ENCODE data around the gene LINGO4.

LINGO4 gene

DNA sequence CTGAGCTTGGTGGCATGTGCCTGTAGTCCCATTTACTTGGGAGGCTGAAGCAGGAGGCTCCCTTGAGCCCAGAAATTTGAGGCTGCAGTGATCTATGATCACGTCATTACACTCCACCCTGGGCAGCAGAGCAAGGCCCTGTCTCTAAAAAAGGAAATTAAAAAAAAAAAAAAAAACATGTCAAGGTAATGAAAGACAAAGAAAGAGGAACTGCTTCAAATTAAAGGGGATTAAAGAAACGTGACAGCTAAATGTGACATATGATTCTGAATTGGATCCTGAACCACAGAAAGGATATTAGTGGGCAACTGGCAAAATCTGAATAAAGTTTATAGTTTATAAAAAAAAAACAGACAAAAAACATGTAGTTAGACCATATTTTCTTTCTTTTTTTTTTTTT lies 38.2 kb upstream of the LINGO4 start:
- Histone ChIP-seq H3K36me3 (replicated peaks) (no peaks in the 10 kb centered on the region), H3K27ac (no peak overlapping the region), H3K4me3 (ENCODE audit: low read depth, low read length) (no peak overlapping the region), H3K27me3 (replicated peaks) (peaks cover 4% of the 10 kb centered on the region)
- TF ChIP-seq, protein P1, sequence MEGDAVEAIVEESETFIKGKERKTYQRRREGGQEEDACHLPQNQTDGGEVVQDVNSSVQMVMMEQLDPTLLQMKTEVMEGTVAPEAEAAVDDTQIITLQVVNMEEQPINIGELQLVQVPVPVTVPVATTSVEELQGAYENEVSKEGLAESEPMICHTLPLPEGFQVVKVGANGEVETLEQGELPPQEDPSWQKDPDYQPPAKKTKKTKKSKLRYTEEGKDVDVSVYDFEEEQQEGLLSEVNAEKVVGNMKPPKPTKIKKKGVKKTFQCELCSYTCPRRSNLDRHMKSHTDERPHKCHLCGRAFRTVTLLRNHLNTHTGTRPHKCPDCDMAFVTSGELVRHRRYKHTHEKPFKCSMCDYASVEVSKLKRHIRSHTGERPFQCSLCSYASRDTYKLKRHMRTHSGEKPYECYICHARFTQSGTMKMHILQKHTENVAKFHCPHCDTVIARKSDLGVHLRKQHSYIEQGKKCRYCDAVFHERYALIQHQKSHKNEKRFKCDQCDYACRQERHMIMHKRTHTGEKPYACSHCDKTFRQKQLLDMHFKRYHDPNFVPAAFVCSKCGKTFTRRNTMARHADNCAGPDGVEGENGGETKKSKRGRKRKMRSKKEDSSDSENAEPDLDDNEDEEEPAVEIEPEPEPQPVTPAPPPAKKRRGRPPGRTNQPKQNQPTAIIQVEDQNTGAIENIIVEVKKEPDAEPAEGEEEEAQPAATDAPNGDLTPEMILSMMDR (IDR thresholded peaks at IDR 0.05; ENCODE audit: low read depth, low read length, missing control alignments), result no peak
- DNase-seq, result no peak
- in situ Hi-C loops (cut with HindIII; ENCODE audit: low pct_ligation_motif_present, low sequenced_read_pairs), result no loop called here

DNA sequence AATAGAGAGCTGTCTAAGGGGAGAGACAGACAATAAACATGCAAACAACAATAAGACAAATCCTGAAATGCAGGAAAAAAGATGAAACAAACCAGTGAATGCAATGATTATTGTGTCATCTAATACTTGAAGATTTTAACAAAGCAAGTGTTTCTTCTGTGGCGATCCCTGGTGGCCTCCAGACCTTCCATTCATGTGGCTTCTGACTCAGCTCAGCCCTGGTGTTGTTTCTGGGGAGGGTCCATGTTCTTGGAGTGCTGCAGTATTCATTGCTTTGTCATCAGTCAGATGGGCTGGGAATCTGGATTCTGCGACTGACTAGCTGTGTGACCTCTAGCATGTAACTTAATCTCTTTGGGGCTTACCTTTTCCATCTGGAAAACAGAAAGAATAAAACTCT lies 35.9 kb upstream of the LINGO4 start:
- in situ Hi-C loops (cut with HindIII; ENCODE audit: low pct_ligation_motif_present, low sequenced_read_pairs), result no loop called here
- TF ChIP-seq, protein P1 (IDR thresholded peaks at IDR 0.05; ENCODE audit: low read depth, low read length, missing control alignments), result no peak
- Histone ChIP-seq H3K36me3 (replicated peaks) (no peaks in the 10 kb centered on the region), H3K27ac (no peak overlapping the region), H3K4me3 (ENCODE audit: low read depth, low read length) (no peak overlapping the region), H3K27me3 (replicated peaks) (peaks cover 11% of the 10 kb centered on the region)
- peak; percentile 86 for DNase-seq

DNA sequence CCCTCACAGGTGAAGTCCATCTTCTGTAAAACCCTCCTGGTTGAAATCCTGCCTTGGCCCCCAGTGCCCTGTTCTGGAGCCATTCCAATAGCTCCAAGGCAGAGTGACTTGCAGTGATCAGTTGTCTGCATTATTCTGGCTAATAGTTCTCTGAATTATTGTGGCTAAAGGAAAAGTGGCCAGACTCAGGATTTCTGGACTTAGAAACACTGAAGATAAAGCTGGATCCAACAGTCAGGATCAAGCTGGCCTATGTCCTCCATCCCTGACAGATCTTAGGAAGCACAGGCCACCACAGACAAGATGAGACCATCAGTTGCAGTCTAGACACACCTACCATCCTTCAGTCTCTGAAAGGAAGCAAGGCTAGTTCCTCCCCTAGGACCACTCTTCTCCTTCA lies 35.2 kb upstream of the LINGO4 start:
- H3K36me3 ChIP-seq (replicated peaks), result no peaks in the 10 kb centered on the region
- peaks cover 11% of the 10 kb centered on the region for H3K27me3 ChIP-seq (replicated peaks)
- no peak for DNase-seq
- TF ChIP-seq, protein P1 (IDR thresholded peaks at IDR 0.05; ENCODE audit: low read depth, low read length, missing control alignments), result no peak
- in situ Hi-C loops (cut with HindIII; ENCODE audit: low pct_ligation_motif_present, low sequenced_read_pairs), result no loop called here
- no peak overlapping the region for H3K4me3 ChIP-seq (ENCODE audit: low read depth, low read length)
- no peak overlapping the region for H3K27ac ChIP-seq

DNA sequence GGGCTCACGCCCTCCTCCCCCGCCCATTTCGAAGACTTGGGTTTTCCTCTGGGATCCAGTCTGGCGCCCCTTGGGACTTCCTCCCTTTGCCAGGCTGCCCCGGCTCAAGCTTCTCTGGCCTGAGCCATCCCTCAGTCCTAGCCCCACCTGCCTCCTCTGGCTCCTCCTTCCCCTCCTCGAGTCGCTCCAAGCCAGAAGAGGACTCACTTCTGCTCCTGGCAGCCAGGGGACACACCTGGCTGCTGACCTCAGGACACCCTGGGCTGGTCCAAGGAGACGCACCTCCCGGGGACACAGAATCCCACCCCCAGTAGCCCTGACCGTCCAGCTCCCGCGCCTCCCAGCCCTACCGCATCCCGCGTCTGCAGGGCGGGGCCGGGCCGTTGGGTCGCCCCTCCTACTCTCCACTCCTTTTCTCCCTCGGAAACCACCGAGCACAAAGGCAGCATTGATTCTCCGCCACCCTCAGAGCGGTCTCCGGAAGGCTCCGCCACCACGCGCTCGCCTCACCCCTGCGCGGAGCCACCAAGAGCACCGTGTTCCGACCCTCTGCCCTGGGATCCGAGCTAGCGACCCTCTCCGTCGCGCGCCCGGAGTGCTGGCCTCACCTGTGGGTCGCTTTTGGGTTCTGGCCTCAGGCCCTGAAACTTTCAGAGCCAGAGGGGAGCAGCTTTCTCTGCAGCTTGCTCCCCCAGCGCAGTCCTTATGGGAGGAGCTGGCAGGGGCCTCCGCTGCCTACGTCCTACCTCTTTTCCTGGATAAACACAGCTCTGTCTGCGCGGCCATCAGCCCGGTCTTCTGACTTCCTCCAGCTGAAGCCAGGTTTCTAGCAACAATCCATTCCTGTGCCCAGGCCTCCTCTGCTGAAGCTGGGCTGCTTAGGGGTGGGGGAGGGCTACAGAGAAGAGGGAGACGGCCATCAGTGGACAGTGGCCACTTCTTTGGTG lies 34.5 kb upstream of the LINGO4 start, which contains the start of gene C2CD4D:
Gene C2CD4D, minus strand, starts transcription at position 364 of the 947 bp plus-strand sequence. CDS start 831 bp downstream, outside the sequence.
- no peaks in the 10 kb centered on the region for H3K36me3 ChIP-seq (replicated peaks)
- no peak for DNase-seq
- in situ Hi-C loops (cut with HindIII; ENCODE audit: low pct_ligation_motif_present, low sequenced_read_pairs), result no loop called here
- no peak within 1 kb of the TSS for H3K27ac ChIP-seq
- H3K27me3 ChIP-seq (replicated peaks), result peaks cover 11% of the 10 kb centered on the region
- TF ChIP-seq, protein P1 (IDR thresholded peaks at IDR 0.05; ENCODE audit: low read depth, low read length, missing control alignments), result no peak
- peak within 1 kb of the TSS; percentile 37 for H3K4me3 ChIP-seq (ENCODE audit: low read depth, low read length)

DNA sequence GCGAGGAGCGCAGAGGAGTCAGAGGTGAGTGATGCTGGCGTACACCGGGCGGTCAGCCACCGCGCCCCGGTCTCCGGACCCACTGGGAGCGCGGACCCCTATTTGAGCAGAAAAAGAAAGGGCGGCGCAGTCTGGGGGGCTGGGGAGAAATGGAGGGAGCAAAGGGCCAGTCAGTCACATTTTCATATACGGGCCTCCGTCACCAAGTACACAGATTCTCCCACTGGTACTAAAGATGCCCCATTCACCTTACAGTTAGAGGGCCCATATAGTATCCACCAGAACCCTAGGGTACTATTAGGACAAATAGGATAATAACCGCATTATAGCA lies 33.8 kb upstream of the LINGO4 start:
- peaks cover 11% of the 10 kb centered on the region for H3K27me3 ChIP-seq (replicated peaks)
- TF ChIP-seq, protein P1 (IDR thresholded peaks at IDR 0.05; ENCODE audit: low read depth, low read length, missing control alignments), result no peak
- H3K36me3 ChIP-seq (replicated peaks), result no peaks in the 10 kb centered on the region
- no peak overlapping the region for H3K27ac ChIP-seq
- peak overlapping the region; percentile 15 for H3K4me3 ChIP-seq (ENCODE audit: low read depth, low read length)
- DNase-seq, result no peak
- in situ Hi-C loops (cut with HindIII; ENCODE audit: low pct_ligation_motif_present, low sequenced_read_pairs), result no loop called here

Measured in brain microvascular endothelial cell (primary cell).